ENCODE data around the gene MPP3.

The MPP3 gene

DNA sequence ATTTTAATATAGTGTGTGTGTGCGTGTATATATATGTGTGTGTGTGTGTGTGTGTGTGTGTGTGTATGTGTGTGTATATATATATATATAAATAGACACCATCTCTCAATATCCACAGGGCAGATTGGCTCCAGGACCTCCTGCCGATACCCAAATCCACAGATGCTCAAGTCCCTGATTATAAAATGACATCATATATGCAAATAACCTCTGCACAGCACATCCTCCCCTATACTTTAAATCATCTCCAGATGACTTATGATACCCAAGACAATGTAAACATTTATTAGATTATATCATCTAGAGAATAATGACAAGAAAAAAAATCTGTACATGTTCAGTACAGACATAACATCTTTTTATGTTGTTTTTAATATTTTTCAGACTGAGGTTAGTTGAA, 62.0 kb downstream of the MPP3 start:
- no peaks in the 10 kb centered on the region for H3K4me1 ChIP-seq (ENCODE audit: insufficient read depth, low read length)
- no peaks in the 10 kb centered on the region for H3K9me3 ChIP-seq (ENCODE audit: control insufficient read depth, insufficient read depth, low read length)
- H3K36me3 ChIP-seq (ENCODE audit: insufficient read depth, low read length) = peaks cover 17% of the 10 kb centered on the region
- H3K9ac ChIP-seq (ENCODE audit: low read depth, low read length) = no peak overlapping the region

DNA sequence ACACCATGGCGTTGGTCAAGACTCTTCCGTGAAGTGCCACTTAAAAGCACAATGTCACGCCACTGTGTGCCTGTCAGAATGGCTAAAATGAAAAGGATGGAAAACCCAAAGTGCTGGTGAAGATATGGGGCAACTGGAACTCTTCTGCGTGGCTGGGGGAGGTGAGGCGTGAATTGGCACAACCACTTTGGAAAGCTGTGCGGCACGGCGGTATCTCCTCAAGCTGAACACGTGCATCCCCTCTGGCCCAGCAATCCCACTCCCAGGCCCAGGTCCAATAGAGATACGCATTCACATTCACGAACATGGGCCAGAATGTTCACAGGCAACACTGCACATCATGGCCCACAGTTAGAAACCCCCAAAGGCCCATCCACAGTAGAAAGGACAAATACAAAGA, 63.1 kb downstream of the MPP3 start:
- Histone ChIP-seq H3K36me3 (ENCODE audit: insufficient read depth, low read length) (peaks cover 17% of the 10 kb centered on the region), H3K4me1 (ENCODE audit: insufficient read depth, low read length) (no peaks in the 10 kb centered on the region), H3K9me3 (ENCODE audit: control insufficient read depth, insufficient read depth, low read length) (no peaks in the 10 kb centered on the region), H3K9ac (ENCODE audit: low read depth, low read length) (no peak overlapping the region)

- no peaks in the 10 kb centered on the region for H3K4me1 ChIP-seq (ENCODE audit: insufficient read depth, low read length)
- H3K36me3 ChIP-seq (ENCODE audit: insufficient read depth, low read length) = peaks cover 13% of the 10 kb centered on the region
- no peak overlapping the region for H3K9ac ChIP-seq (ENCODE audit: low read depth, low read length)
- H3K9me3 ChIP-seq (ENCODE audit: control insufficient read depth, insufficient read depth, low read length) = no peaks in the 10 kb centered on the region
These were observed 63.5 kb downstream of the MPP3 start for GRCh38 chr17:43769426-43769825.

DNA sequence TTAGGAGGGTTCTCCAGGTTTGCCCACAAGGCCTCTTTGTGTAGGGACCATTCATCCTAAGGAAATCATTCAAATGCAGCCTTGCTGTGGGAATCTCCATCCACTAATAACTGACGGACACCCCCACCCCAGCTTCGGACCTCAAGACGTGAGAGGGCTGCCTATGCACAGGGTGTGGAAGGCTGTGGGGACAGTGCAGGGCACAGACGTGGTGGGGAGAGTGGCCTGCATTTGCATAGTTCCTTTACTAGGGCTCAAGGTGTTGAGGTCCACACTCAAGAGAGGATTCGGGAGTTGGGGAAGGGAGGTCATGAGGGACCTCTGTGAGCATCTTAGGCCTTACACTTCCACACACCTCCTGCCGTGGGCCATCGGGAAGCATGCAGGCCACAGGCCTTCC, 64.0 kb downstream of the MPP3 start:
- Histone ChIP-seq H3K9me3 (ENCODE audit: control insufficient read depth, insufficient read depth, low read length) (no peaks in the 10 kb centered on the region), H3K9ac (ENCODE audit: low read depth, low read length) (no peak overlapping the region), H3K36me3 (ENCODE audit: insufficient read depth, low read length) (peaks cover 12% of the 10 kb centered on the region), H3K4me1 (ENCODE audit: insufficient read depth, low read length) (no peaks in the 10 kb centered on the region)

DNA sequence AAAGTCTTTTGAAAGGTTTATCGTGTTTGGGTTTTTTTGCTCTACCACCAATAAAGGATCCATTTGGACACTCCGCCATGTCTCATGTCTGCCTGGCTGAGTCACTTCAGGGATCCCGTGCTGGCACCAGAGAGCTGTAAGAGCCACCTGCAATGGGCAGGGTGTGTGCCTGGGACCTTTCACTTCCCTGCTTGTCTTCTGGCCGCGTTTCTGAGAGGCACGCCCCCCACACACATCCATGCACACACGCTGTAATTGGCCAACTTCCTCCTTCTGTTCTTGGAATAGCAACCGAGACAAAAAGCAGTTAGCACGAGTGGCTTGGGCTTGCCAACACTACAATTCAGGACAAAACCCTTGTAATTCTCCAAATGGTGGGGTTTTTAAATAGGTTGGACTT, 64.6 kb downstream of the MPP3 start:
- H3K36me3 ChIP-seq (ENCODE audit: insufficient read depth, low read length) = peaks cover 12% of the 10 kb centered on the region
- H3K9me3 ChIP-seq (ENCODE audit: control insufficient read depth, insufficient read depth, low read length) = no peaks in the 10 kb centered on the region
- H3K9ac ChIP-seq (ENCODE audit: low read depth, low read length) = no peak overlapping the region
- H3K4me1 ChIP-seq (ENCODE audit: insufficient read depth, low read length) = no peaks in the 10 kb centered on the region

- no peaks in the 10 kb centered on the region for H3K9me3 ChIP-seq (ENCODE audit: control insufficient read depth, insufficient read depth, low read length)
- no peak overlapping the region for H3K9ac ChIP-seq (ENCODE audit: low read depth, low read length)
- H3K4me1 ChIP-seq (ENCODE audit: insufficient read depth, low read length) = peaks cover under 1% of the 10 kb centered on the region
- peaks cover 8% of the 10 kb centered on the region for H3K36me3 ChIP-seq (ENCODE audit: insufficient read depth, low read length)
These were observed 65.3 kb downstream of the MPP3 start for GRCh38 chr17:43767713-43768059.

DNA sequence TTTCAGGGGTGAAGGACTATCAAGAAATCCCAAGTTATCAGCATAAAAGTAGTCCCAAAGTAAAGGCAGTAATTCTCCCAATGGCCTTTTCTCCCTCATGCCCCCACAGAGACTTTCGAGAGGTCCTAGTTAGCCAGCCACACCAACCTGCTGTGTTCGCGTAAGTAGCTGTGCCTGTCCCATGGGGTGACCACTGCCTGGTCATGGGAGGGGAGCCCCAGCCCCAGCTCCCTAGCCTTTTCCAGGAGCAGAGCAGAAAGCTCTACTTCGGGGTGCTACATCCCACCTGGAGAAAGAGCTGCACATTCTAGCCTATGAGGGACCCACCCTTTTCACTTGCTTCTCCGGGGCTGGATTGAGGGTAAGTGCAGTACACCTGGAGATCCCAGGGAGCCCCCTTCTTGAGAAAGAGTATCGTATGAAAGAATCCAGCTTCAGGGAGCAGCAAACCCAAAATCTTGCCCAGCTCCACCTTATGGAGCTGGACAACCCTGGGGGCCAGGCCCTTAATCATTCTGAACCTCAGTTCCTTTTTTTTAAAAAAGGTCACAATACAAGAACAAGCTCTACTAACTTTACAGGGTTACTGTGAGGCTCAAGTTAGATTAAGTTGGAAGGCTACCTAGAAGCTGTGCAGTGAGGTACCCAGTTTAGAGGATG, 65.8 kb downstream of the MPP3 start:
- Histone ChIP-seq H3K4me1 (ENCODE audit: insufficient read depth, low read length) (peaks cover 3% of the 10 kb centered on the region), H3K9ac (ENCODE audit: low read depth, low read length) (no peak overlapping the region), H3K36me3 (ENCODE audit: insufficient read depth, low read length) (peaks cover 4% of the 10 kb centered on the region), H3K9me3 (ENCODE audit: control insufficient read depth, insufficient read depth, low read length) (no peaks in the 10 kb centered on the region)

DNA sequence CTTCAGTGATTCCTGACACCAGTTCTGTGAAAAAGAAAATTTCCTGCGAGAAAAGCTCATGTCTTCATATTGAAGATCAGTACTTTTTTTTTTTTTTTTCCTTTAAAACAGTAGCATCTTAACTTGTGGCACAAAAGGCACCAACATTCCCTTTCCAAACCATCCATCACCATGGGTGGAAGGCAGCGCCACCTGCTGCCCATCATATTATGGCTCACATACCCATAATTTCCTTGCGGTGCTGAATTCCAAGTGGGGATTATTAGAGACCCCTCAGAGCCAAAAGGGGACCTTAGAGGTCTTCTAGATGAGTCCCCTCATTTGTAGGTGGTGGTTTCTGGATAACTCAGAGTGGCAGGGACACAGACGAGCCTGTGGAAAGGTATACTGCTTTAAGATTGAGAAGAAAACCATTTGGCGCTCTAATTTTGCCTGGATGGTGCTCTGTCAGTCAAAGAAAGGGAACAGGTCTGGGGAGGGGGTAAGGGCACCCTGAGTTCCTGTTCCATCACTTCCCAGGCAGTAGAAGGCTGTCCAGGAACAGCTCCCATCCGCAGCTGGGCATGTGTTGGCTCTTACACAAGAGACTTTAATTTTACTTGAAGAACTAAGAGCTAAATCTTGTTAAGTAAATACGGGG, 66.4 kb downstream of the MPP3 start:
- Histone ChIP-seq H3K9me3 (ENCODE audit: control insufficient read depth, insufficient read depth, low read length) (no peaks in the 10 kb centered on the region), H3K36me3 (ENCODE audit: insufficient read depth, low read length) (no peaks in the 10 kb centered on the region), H3K9ac (ENCODE audit: low read depth, low read length) (no peak overlapping the region), H3K4me1 (ENCODE audit: insufficient read depth, low read length) (peaks cover 3% of the 10 kb centered on the region)

DNA sequence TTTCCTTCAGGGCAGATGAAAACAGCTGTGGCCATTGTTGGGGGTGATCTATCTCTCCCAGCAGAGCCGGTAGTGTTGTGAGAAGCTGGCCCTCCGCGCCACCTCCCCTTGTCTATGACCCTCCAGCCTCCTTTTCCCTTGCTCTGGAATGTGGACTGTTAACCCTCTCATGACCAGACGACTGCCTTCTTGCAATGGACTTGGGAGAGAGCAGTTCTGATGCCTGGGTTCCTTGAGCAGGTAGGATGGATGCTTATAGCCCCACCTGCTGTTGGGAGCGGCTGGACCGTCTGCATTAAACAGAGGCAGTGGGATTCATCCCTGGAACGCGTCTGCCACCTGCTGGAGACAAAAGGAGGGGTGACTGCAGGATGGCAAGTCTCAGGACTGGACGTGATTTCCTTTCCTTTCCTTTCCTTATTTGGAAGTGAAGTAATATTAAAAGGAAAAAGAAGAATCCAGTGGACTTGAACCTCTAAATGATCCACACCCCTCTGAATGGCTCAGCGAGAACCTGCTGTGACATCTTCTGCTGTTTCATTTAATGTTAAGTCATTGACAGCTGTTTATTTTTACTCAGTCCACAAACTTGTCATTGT, 72.6 kb downstream of the MPP3 start:
- no peaks in the 10 kb centered on the region for H3K9me3 ChIP-seq (ENCODE audit: control insufficient read depth, insufficient read depth, low read length)
- H3K36me3 ChIP-seq (ENCODE audit: insufficient read depth, low read length) = no peaks in the 10 kb centered on the region
- H3K9ac ChIP-seq (ENCODE audit: low read depth, low read length) = 0 out of 2 replicates have a peak overlapping the region, but pooled peaks have one; percentile 1
- H3K4me1 ChIP-seq (ENCODE audit: insufficient read depth, low read length) = peaks cover 24% of the 10 kb centered on the region

DNA sequence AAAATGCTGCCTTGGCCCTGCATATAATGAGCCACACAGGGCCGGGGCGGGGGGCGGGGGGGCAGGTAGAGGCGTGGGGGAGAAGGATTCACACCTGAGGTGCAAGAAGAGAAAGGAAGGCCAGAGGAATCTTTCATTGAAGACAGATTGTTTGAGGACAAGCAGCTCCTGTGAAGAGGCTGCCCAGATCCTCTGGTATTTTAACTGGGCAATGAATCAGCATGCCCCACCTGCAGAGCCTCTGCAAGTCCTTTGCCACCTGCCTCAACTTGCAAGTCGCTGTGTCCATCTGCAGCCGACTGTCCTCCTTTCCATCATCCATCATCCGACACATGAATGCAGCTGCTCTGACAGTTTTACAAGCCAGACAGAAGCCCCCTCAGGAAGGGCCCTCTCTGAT, 73.1 kb downstream of the MPP3 start:
- Histone ChIP-seq H3K9me3 (ENCODE audit: control insufficient read depth, insufficient read depth, low read length) (no peaks in the 10 kb centered on the region), H3K9ac (ENCODE audit: low read depth, low read length) (0 out of 2 replicates have a peak overlapping the region, but pooled peaks have one; percentile 1), H3K36me3 (ENCODE audit: insufficient read depth, low read length) (no peaks in the 10 kb centered on the region), H3K4me1 (ENCODE audit: insufficient read depth, low read length) (peaks cover 24% of the 10 kb centered on the region)

GRCh38 chr17:43758497-43759174, 74.3 kb downstream of the MPP3 start, which contains the start of gene SOST:
Gene SOST, minus strand, starts transcription at chr17:43758791. Its CDS starts 50 bp downstream, at chr17:43758741.
- Histone ChIP-seq H3K4me1 (ENCODE audit: insufficient read depth, low read length) (peaks cover 28% of the 10 kb centered on the region), H3K9ac (ENCODE audit: low read depth, low read length) (no peak within 1 kb of the TSS), H3K36me3 (ENCODE audit: insufficient read depth, low read length) (no peaks in the 10 kb centered on the region), H3K9me3 (ENCODE audit: control insufficient read depth, insufficient read depth, low read length) (no peaks in the 10 kb centered on the region)

DNA sequence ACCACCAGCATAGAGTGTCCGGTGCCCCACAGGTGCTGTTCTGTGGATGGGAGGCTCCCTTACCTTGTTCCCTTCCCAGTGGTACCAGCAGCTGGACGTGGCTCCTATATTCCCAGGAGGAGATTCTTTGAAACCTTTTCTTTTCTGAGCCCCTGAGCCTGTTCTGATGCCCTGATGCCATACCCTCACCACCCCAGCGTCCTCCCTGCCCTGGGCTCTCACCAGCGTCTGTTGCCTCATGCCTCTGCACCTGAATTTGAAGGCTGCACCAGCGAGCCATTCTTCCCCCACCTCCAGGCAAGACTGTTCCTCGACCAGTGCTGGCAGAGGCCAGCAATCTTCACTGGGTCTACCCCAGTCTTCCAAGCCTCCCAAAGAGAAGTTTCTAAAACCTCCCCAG, 74.9 kb downstream of the MPP3 start:
- Histone ChIP-seq H3K4me1 (ENCODE audit: insufficient read depth, low read length) (peaks cover 28% of the 10 kb centered on the region), H3K9ac (ENCODE audit: low read depth, low read length) (no peak overlapping the region), H3K36me3 (ENCODE audit: insufficient read depth, low read length) (no peaks in the 10 kb centered on the region), H3K9me3 (ENCODE audit: control insufficient read depth, insufficient read depth, low read length) (no peaks in the 10 kb centered on the region)

DNA sequence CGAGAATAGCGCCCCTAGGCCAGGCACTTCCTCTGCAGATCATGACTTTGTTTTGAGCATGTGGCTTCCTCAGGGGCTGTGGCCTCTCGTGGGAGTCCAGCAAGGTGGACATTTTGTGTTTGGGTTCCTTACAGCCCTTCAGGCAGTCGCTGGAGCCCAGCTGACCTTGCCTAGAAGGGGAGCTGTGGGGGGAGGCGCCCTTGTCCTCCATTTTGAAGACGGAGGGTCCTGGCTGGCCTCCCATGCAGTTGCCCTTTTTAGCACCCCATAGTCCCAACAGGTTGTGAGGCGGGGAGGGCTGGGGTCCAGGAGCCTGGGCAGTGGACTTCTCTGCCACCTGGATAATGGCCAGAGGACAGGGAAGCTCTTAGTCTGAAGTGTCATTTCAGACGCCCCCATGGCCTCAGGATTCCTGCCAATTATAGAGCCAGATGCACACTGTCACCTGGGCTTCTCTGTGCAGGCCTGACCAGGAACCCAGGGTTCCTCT, 75.7 kb downstream of the MPP3 start:
- Histone ChIP-seq H3K9ac (ENCODE audit: low read depth, low read length) (no peak overlapping the region), H3K36me3 (ENCODE audit: insufficient read depth, low read length) (no peaks in the 10 kb centered on the region), H3K9me3 (ENCODE audit: control insufficient read depth, insufficient read depth, low read length) (no peaks in the 10 kb centered on the region), H3K4me1 (ENCODE audit: insufficient read depth, low read length) (peaks cover 25% of the 10 kb centered on the region)

DNA sequence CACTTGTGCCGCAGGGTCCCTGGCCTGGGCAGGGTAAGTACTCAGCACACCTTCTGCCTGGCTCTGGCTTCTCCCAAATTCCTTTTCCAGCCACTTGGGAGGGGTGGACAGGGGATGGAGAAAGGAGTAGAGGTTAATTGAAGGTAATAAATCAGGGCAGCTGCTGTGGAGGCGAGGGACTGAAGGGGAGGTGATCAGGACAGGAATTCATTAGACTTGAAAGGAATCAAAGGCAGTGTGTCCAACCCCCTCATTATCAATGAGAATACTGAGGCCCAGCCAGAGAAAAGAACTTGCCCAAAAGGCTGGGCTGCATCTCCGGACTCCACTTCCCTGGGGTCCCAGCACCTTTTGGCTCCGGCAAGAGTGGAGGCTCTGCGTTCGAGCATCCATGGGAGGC, 76.7 kb downstream of the MPP3 start:
- H3K36me3 ChIP-seq (ENCODE audit: insufficient read depth, low read length) = no peaks in the 10 kb centered on the region
- no peak overlapping the region for H3K9ac ChIP-seq (ENCODE audit: low read depth, low read length)
- no peaks in the 10 kb centered on the region for H3K9me3 ChIP-seq (ENCODE audit: control insufficient read depth, insufficient read depth, low read length)
- peaks cover 25% of the 10 kb centered on the region for H3K4me1 ChIP-seq (ENCODE audit: insufficient read depth, low read length)

All from ES-I3 (cell line).